ENCODE measurements around the gene TENM4. TPM values are rescaled to one million over a fixed set of nuclear protein-coding genes. Genes with fewer than 3 reads are reported as not detected.

Gene TENM4
- total RNA-seq, 1 experiment from 2014 or later: 25.0 TPM

DNA sequence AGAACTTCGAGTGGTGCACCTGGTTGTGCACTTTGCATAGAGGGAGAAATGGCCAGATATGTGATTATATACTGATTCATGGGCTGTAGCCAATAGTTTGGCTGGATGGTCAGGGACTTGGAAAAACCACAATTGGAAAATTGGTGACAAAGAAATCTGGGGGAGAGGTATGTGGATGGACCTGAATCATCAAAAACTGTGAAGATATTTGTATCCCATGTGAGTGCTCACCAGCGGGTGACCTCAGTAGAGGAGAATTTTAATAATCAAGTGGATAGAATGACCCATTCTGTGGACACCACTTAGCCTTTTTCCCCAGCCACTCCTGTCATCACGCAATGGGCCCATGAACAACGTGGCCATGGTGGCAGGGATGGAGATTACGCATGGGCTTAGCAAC lies 818.2 kb downstream of the TENM4 start (continued):
- TF ChIP-seq, protein P1, sequence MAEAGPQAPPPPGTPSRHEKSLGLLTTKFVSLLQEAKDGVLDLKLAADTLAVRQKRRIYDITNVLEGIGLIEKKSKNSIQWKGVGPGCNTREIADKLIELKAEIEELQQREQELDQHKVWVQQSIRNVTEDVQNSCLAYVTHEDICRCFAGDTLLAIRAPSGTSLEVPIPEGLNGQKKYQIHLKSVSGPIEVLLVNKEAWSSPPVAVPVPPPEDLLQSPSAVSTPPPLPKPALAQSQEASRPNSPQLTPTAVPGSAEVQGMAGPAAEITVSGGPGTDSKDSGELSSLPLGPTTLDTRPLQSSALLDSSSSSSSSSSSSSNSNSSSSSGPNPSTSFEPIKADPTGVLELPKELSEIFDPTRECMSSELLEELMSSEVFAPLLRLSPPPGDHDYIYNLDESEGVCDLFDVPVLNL (CRISPR knock-in tag; IDR thresholded peaks at IDR 0.05; ENCODE audit: borderline replicate concordance, low read depth): no peak
- TF ChIP-seq, protein P2, sequence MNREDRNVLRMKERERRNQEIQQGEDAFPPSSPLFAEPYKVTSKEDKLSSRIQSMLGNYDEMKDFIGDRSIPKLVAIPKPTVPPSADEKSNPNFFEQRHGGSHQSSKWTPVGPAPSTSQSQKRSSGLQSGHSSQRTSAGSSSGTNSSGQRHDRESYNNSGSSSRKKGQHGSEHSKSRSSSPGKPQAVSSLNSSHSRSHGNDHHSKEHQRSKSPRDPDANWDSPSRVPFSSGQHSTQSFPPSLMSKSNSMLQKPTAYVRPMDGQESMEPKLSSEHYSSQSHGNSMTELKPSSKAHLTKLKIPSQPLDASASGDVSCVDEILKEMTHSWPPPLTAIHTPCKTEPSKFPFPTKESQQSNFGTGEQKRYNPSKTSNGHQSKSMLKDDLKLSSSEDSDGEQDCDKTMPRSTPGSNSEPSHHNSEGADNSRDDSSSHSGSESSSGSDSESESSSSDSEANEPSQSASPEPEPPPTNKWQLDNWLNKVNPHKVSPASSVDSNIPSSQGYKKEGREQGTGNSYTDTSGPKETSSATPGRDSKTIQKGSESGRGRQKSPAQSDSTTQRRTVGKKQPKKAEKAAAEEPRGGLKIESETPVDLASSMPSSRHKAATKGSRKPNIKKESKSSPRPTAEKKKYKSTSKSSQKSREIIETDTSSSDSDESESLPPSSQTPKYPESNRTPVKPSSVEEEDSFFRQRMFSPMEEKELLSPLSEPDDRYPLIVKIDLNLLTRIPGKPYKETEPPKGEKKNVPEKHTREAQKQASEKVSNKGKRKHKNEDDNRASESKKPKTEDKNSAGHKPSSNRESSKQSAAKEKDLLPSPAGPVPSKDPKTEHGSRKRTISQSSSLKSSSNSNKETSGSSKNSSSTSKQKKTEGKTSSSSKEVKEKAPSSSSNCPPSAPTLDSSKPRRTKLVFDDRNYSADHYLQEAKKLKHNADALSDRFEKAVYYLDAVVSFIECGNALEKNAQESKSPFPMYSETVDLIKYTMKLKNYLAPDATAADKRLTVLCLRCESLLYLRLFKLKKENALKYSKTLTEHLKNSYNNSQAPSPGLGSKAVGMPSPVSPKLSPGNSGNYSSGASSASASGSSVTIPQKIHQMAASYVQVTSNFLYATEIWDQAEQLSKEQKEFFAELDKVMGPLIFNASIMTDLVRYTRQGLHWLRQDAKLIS (CRISPR knock-in tag; IDR thresholded peaks at IDR 0.05; ENCODE audit: borderline replicate concordance): no peak

DNA sequence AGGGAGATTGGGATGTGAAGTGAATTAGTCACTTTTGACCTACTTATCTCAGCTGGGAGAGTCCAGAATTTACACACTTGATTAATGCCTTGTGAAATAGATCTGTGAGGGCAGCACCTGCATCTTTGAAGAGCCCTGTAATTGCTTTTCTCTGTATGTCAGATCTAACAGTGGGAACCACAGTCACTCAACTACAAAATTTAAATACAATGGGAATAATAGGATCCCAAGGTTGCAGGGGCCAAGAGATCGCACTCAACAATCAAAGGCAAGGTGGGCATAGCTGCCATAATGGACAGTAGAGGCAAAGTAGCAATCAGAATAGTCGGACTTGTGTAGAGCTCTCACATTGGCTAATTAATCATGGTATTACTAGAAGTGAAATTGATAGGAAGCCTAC lies 820.7 kb downstream of the TENM4 start:
- H3K27ac Mint-ChIP-seq: no peak overlapping the region
- ChIA-PET CTCF (no interaction called here), POLR2A (no interaction called here)
- H3K27me3 Mint-ChIP-seq (ENCODE audit: low read depth): peaks cover 10% of the 10 kb centered on the region
- no peaks in the 10 kb centered on the region for H3K4me1 Mint-ChIP-seq
- no peak for ATAC-seq
- peaks cover 8% of the 10 kb centered on the region for H3K36me3 Mint-ChIP-seq
- peaks cover 34% of the 10 kb centered on the region for H3K9me3 Mint-ChIP-seq
- DNase-seq (ENCODE audit: low spot score): no peak
- no peak overlapping the region for H3K4me3 Mint-ChIP-seq
- TF ChIP-seq ZNF317 (CRISPR knock-in tag; IDR thresholded peaks at IDR 0.05; ENCODE audit: borderline replicate concordance, low read depth): no peak

DNA sequence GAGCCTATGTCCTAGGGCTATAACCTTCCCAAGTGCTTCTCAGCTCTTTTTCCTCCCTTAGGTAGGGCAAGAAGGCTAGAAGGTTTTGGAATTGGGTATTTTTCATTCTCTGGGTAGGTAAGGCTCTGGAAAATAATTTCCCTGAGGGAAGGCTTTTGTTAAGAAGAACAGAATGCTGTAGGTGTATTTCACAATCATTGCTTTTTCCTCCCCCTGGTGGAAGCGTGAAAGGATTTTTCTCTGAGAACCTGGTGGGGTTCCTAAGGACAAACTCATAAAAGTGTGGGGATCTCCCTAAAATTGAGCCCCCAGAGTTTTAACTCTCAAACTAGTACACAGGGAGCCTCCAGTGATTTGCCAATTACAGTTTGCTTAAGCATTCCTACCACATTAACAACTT lies 825.1 kb downstream of the TENM4 start:
- no peak for ATAC-seq
- H3K36me3 Mint-ChIP-seq: peaks cover 8% of the 10 kb centered on the region
- H3K4me3 Mint-ChIP-seq: no peak overlapping the region
- TF ChIP-seq, protein P3, sequence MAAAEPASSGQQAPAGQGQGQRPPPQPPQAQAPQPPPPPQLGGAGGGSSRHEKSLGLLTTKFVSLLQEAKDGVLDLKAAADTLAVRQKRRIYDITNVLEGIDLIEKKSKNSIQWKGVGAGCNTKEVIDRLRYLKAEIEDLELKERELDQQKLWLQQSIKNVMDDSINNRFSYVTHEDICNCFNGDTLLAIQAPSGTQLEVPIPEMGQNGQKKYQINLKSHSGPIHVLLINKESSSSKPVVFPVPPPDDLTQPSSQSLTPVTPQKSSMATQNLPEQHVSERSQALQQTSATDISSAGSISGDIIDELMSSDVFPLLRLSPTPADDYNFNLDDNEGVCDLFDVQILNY (CRISPR knock-in tag; IDR thresholded peaks at IDR 0.05): no peak
- TF ChIP-seq PRRX2 (CRISPR knock-in tag; IDR thresholded peaks at IDR 0.05) (no peak), GABPB1 (CRISPR knock-in tag; IDR thresholded peaks at IDR 0.05) (no peak), CREM (CRISPR knock-in tag; IDR thresholded peaks at IDR 0.05) (no peak), KAT7 (CRISPR knock-in tag; IDR thresholded peaks at IDR 0.05; ENCODE audit: borderline replicate concordance) (no peak)
- TF ChIP-seq, protein P4, sequence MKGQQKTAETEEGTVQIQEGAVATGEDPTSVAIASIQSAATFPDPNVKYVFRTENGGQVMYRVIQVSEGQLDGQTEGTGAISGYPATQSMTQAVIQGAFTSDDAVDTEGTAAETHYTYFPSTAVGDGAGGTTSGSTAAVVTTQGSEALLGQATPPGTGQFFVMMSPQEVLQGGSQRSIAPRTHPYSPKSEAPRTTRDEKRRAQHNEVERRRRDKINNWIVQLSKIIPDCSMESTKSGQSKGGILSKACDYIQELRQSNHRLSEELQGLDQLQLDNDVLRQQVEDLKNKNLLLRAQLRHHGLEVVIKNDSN (CRISPR knock-in tag; IDR thresholded peaks at IDR 0.05): no peak
- no peaks in the 10 kb centered on the region; the same call in none of the 2 replicates for H3K27me3 Mint-ChIP-seq (ENCODE audit: low read depth)
- H3K4me1 Mint-ChIP-seq: no peaks in the 10 kb centered on the region
- DNase-seq (ENCODE audit: low spot score): no peak
- CTCF ChIA-PET: no interaction called here
- H3K9me3 Mint-ChIP-seq: peaks cover 26% of the 10 kb centered on the region
- H3K27ac Mint-ChIP-seq: no peak overlapping the region
- POLR2A ChIA-PET: no interaction called here

DNA sequence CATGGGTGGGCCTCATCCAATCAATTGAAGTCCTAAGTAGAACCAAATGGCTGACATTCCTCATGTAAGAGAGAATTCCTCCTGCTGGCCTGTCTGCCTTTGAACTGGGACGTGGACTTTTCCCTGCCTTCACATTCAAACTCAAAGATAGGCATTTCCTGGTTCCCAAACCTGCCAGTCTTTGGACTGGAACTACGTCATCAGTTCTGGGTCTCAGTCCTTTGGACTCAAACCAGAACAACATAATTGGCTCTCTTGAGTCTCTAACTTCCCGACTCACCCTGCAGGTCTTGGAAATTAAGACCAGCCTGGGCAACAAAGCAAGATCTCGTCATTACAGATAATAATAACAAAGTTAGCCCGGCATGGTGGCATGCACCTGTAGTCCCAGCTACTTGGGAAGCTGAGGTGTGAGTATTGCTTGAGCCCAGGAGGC lies 827.4 kb downstream of the TENM4 start:
- Mint-ChIP-seq H3K27ac (no peak overlapping the region), H3K27me3 (ENCODE audit: low read depth) (no peaks in the 10 kb centered on the region; the same call in 1 of the 2 replicates), H3K9me3 (peaks cover 4% of the 10 kb centered on the region), H3K36me3 (no peaks in the 10 kb centered on the region), H3K4me3 (no peak overlapping the region), H3K4me1 (no peaks in the 10 kb centered on the region)
- DNase-seq (ENCODE audit: low spot score) (no peak), ATAC-seq (no peak)
- ChIA-PET POLR2A (no interaction called here), CTCF (no interaction called here)
- TF ChIP-seq FOXP1 (CRISPR knock-in tag; IDR thresholded peaks at IDR 0.05; ENCODE audit: borderline replicate concordance) (no peak), ZNF219 (CRISPR knock-in tag; IDR thresholded peaks at IDR 0.05; ENCODE audit: borderline replicate concordance) (no peak), GRHL2 (CRISPR knock-in tag; IDR thresholded peaks at IDR 0.05; ENCODE audit: insufficient replicate concordance, severe bottlenecking) (no peak)
- TF ChIP-seq, protein P5, sequence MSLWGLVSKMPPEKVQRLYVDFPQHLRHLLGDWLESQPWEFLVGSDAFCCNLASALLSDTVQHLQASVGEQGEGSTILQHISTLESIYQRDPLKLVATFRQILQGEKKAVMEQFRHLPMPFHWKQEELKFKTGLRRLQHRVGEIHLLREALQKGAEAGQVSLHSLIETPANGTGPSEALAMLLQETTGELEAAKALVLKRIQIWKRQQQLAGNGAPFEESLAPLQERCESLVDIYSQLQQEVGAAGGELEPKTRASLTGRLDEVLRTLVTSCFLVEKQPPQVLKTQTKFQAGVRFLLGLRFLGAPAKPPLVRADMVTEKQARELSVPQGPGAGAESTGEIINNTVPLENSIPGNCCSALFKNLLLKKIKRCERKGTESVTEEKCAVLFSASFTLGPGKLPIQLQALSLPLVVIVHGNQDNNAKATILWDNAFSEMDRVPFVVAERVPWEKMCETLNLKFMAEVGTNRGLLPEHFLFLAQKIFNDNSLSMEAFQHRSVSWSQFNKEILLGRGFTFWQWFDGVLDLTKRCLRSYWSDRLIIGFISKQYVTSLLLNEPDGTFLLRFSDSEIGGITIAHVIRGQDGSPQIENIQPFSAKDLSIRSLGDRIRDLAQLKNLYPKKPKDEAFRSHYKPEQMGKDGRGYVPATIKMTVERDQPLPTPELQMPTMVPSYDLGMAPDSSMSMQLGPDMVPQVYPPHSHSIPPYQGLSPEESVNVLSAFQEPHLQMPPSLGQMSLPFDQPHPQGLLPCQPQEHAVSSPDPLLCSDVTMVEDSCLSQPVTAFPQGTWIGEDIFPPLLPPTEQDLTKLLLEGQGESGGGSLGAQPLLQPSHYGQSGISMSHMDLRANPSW (CRISPR knock-in tag; conservative IDR thresholded peaks at IDR 0.05; ENCODE audit: low read depth): no peak
- TF ChIP-seq, protein P6, sequence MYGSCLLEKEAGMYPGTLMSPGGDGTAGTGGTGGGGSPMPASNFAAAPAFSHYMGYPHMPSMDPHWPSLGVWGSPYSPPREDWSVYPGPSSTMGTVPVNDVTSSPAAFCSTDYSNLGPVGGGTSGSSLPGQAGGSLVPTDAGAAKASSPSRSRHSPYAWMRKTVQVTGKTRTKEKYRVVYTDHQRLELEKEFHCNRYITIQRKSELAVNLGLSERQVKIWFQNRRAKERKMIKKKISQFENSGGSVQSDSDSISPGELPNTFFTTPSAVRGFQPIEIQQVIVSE (CRISPR knock-in tag; IDR thresholded peaks at IDR 0.05; ENCODE audit: borderline replicate concordance): no peak
- TF ChIP-seq, protein P7, sequence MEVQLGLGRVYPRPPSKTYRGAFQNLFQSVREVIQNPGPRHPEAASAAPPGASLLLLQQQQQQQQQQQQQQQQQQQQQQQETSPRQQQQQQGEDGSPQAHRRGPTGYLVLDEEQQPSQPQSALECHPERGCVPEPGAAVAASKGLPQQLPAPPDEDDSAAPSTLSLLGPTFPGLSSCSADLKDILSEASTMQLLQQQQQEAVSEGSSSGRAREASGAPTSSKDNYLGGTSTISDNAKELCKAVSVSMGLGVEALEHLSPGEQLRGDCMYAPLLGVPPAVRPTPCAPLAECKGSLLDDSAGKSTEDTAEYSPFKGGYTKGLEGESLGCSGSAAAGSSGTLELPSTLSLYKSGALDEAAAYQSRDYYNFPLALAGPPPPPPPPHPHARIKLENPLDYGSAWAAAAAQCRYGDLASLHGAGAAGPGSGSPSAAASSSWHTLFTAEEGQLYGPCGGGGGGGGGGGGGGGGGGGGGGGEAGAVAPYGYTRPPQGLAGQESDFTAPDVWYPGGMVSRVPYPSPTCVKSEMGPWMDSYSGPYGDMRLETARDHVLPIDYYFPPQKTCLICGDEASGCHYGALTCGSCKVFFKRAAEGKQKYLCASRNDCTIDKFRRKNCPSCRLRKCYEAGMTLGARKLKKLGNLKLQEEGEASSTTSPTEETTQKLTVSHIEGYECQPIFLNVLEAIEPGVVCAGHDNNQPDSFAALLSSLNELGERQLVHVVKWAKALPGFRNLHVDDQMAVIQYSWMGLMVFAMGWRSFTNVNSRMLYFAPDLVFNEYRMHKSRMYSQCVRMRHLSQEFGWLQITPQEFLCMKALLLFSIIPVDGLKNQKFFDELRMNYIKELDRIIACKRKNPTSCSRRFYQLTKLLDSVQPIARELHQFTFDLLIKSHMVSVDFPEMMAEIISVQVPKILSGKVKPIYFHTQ (CRISPR knock-in tag; IDR thresholded peaks at IDR 0.05): no peak

Measured in WTC11 (cell line).